Heart left ventricle (tissue), 13 donors: Measurements from ENCODE around the gene POU3F1.

ENCODE experiments used
- POLR2A ChIP-seq, 2 donors: fragments of 450-650 bp; IDR thresholded peaks; one replicate each; pipeline ENCODE4 v1.6.1; 2017; ENCODE audit warnings: antibody characterized with exemption in 2 of 2, mild to moderate bottlenecking in 2 of 2, moderate library complexity in 2 of 2
- TF ChIP-seq, protein P1 (sequence below), 12 donors: fragments of 200-600 bp; sonication (generic) in 4 of 12; IDR thresholded peaks; one replicate each; pipeline versions ENCODE4 v1.5.0 to v1.8.0; 2018 to 2022; ENCODE audit warnings: antibody characterized with exemption in 12 of 12, mild to moderate bottlenecking in 5 of 12
- donor health status: ischemic (EF 13 %, LVEDD 7.1; RV severe dilation, severe dysfunction).
- donor health status: DM: no; HTN: yes; CAD: no.
- donor health status: DM: no; HTN: no; CAD: no.
- donor health status: ischemic (EF 25% LVEDD 6.9; RV normal size, moderate dysfunction).
- donor health status: ischemic (EF 25% LVEDD 5.7; RV mildly dilated, moderate dysfunction).
- donor health status: ischemic (EF 35%, LVEDD 5.7; RV mildly dilated, moderate dysfunction).
- donor health status: nonischemic (EF 11% LVEDD 7.7; RV severe dilation, severe dysfunction).
- donor health status: DM: yes; HTN: yes; CAD: no.
- donor health status: PGD.
- donor health status: ischemic (EF 29% LVEDD 5.4; RV normal size, mild dysfunction).
- donor health status: nonischemic (EF 23%, LVEDD 6.1; RV moderate dilation, normal function).

DNA sequence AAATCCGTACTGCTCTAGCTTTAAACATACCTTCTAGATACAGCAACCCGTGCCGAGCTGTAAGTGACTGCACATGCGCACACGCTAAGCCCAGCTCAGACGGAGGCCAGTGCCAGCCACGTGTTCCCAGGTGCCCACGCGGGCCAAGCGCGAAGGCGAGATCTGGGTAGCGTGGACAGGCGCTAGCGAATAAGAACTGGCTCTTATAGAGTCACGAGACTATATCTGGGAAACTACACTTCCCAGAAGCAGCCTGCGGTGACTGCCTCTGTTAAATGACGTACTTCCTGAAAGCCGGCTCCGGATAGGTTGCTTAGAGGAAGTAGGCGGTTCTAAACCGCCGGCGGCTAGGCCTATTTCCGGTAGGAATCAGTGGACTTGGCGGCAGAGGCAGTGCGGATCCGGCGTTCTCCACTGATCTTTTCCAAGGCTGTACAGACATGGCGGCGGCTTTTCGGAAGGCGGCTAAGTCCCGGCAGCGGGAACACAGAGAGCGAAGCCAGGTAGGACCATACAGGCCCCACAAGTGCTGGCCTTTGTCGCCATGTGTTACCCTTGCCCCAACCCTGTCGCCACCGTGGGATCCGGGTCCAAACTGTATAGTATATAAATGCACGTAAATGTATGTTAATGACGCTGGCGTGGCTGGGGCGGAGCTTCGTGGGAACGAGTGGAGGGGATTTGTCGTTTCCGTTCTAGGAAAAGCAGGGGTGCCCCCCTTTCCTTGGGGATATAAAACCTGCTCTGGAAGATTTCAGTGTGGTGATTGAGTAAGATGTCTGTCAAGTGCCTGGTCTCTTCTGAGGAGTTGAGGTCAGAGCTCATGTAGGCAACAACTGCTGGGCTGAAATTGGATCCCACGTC, 34.0 kb downstream of the POU3F1 start, which contains the start of gene UTP11:
- TF ChIP-seq, protein P1, sequence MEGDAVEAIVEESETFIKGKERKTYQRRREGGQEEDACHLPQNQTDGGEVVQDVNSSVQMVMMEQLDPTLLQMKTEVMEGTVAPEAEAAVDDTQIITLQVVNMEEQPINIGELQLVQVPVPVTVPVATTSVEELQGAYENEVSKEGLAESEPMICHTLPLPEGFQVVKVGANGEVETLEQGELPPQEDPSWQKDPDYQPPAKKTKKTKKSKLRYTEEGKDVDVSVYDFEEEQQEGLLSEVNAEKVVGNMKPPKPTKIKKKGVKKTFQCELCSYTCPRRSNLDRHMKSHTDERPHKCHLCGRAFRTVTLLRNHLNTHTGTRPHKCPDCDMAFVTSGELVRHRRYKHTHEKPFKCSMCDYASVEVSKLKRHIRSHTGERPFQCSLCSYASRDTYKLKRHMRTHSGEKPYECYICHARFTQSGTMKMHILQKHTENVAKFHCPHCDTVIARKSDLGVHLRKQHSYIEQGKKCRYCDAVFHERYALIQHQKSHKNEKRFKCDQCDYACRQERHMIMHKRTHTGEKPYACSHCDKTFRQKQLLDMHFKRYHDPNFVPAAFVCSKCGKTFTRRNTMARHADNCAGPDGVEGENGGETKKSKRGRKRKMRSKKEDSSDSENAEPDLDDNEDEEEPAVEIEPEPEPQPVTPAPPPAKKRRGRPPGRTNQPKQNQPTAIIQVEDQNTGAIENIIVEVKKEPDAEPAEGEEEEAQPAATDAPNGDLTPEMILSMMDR (IDR thresholded peaks at IDR 0.05), result no peak
- TF ChIP-seq POLR2A (IDR thresholded peaks at IDR 0.05), result peak in 1 of 2 donors; percentile 92
